PFSK-1 (cell line): ENCODE results near the gene NECAB2.

Source experiments
- FOXP2 ChIP-seq: optimal IDR thresholded peaks from 2 replicates; pipeline ENCODE3; 2011; ENCODE audit warnings: borderline replicate concordance, control low read depth, inconsistent platforms; ENCODE audit not compliant: insufficient read depth; ENCODE audit errors: extremely low read length, extremely low read depth
- POLR2AphosphoS5 ChIP-seq: IDR thresholded peaks from 2 replicates; pipeline ENCODE4 v1.6.1; 2012; ENCODE audit warnings: low read depth, mild to moderate bottlenecking, control low read depth, low read length, moderate library complexity
- REST ChIP-seq, 2 experiments: IDR thresholded peaks; 2 replicates each; pipeline versions ENCODE4 v1.6.1 to v1.8.0; 2011 to 2012; ENCODE audit warnings: low read depth in 2 of 2, low read length in 2 of 2, control low read depth in 1 of 2, inconsistent platforms in 1 of 2, mild to moderate bottlenecking in 1 of 2, moderate library complexity in 1 of 2; ENCODE audit not compliant: insufficient read depth in 1 of 2
- SIN3A ChIP-seq: IDR thresholded peaks from 2 replicates; pipeline ENCODE4 v1.6.1; 2012; ENCODE audit warnings: mild to moderate bottlenecking, low read length, moderate library complexity, borderline replicate concordance; ENCODE audit not compliant: insufficient read depth
- TAF1 ChIP-seq: IDR thresholded peaks from 2 replicates; pipeline ENCODE4 v1.6.1; 2012; ENCODE audit warnings: low read length, control low read depth, borderline replicate concordance; ENCODE audit not compliant: insufficient read depth

NECAB2 gene

GRCh38 chr16:83947642-83948234 lies 20.3 kb upstream of the NECAB2 start:
- TF ChIP-seq REST (IDR thresholded peaks at IDR 0.05; ENCODE audit: insufficient read depth in 1 of 2, low read depth in 2 of 2, low read length in 2 of 2) (no peak), TAF1 (no peak), FOXP2 (no peak), POLR2AphosphoS5 (no peak), SIN3A (no peak)

GRCh38 chr16:83948914-83949723 lies 18.9 kb upstream of the NECAB2 start:
- TF ChIP-seq SIN3A: no peak
- TF ChIP-seq TAF1: no peak
- TF ChIP-seq POLR2AphosphoS5: no peak
- no peak for TF ChIP-seq REST (IDR thresholded peaks at IDR 0.05; ENCODE audit: insufficient read depth in 1 of 2, low read depth in 2 of 2, low read length in 2 of 2)
- TF ChIP-seq FOXP2: no peak

GRCh38 chr16:83949724-83950001 lies 18.4 kb upstream of the NECAB2 start:
- TF ChIP-seq FOXP2 (no peak), SIN3A (no peak), TAF1 (no peak), POLR2AphosphoS5 (no peak), REST (IDR thresholded peaks at IDR 0.05; ENCODE audit: insufficient read depth in 1 of 2, low read depth in 2 of 2, low read length in 2 of 2) (no peak)

- TF ChIP-seq SIN3A (no peak), FOXP2 (no peak), POLR2AphosphoS5 (no peak), TAF1 (no peak), REST (IDR thresholded peaks at IDR 0.05; ENCODE audit: insufficient read depth in 1 of 2, low read depth in 2 of 2, low read length in 2 of 2) (no peak)
Measured at GRCh38 chr16:83951544-83951943, 16.5 kb upstream of the NECAB2 start.

GRCh38 chr16:83952587-83952939 lies 15.5 kb upstream of the NECAB2 start:
- TF ChIP-seq POLR2AphosphoS5 (no peak), REST (IDR thresholded peaks at IDR 0.05; ENCODE audit: insufficient read depth in 1 of 2, low read depth in 2 of 2, low read length in 2 of 2) (no peak), TAF1 (no peak), FOXP2 (no peak), SIN3A (no peak)
